Calu3 (cell line): ENCODE results near the gene KPNA4. TPM values are rescaled to one million over a fixed set of nuclear protein-coding genes. Genes with fewer than 3 reads are reported as not detected.
A peak's percentile ranks its signal among the peaks of the same experiment; 100 is the strongest.

Experiments
- Bru-seq: library from RNA; stranded (reverse); fragments of 400-500 nt; gene quantifications from one replicate; lab custom pipeline; 2021; lab: Mats Ljungman, UMichigan
- BruChase-seq, 2 experiments: library from RNA; stranded (reverse); fragments of 400-500 nt; gene quantifications; one replicate each; lab custom pipeline; 2021; lab: Mats Ljungman, UMichigan
- BruUV-seq: library from RNA; stranded (reverse); fragments of 400-500 nt; replicated peaks from 2 replicates; lab custom pipeline; 2021; lab: Mats Ljungman, UMichigan
- CTCF ChIA-PET: fragments of 300-600 bp; sonication (Branson Sonifier 250); formaldehyde crosslinking; loops from one replicate; lab custom pipeline; 2022; ENCODE audit warnings: antibody characterized with exemption; lab: Charles Lee
- DNase-seq: peaks from one replicate; pipeline ENCODE4 v3.0.0; 2022
- H3K27ac Mint-ChIP-seq: one replicate; pipeline ENCODE4 v1.8.0; 2022; ENCODE audit warnings: mixed read lengths; ENCODE audit not compliant: unreplicated experiment
- H3K27me3 Mint-ChIP-seq: one replicate; pipeline ENCODE4 v1.8.0; 2022; ENCODE audit warnings: mixed read lengths; ENCODE audit not compliant: unreplicated experiment
- H3K36me3 Mint-ChIP-seq: one replicate; pipeline ENCODE4 v1.8.0; 2022; ENCODE audit warnings: mild to moderate bottlenecking, moderate library complexity, mixed read lengths; ENCODE audit not compliant: insufficient read depth, unreplicated experiment
- H3K4me1 Mint-ChIP-seq: one replicate; pipeline ENCODE4 v1.8.0; 2022; ENCODE audit warnings: mild to moderate bottlenecking, low read depth, mixed read lengths; ENCODE audit not compliant: unreplicated experiment
- H3K4me3 Mint-ChIP-seq: one replicate; pipeline ENCODE4 v1.8.0; 2022; ENCODE audit warnings: mild to moderate bottlenecking, low read depth, moderate library complexity, mixed read lengths; ENCODE audit not compliant: unreplicated experiment
- H3K9me3 Mint-ChIP-seq: one replicate; pipeline ENCODE4 v1.8.0; 2022; ENCODE audit warnings: low read depth, mixed read lengths; ENCODE audit not compliant: unreplicated experiment
- intact Hi-C: fragments of 100-400 bp; cut with micrococcal nuclease; formaldehyde crosslinking; loops from one replicate; pipeline ENCODE4 v1.10.0; 2022; ENCODE audit not compliant: unreplicated experiment
- long read RNA-seq: library from polyadenylated mRNA; stranded (forward); transcript quantifications from one replicate; pipeline ENCODE4 v2.0.0, GENCODE V29; 2022
- total RNA-seq: library from RNA; stranded (reverse); gene quantifications from 2 replicates; pipeline ENCODE4 v1.2.3, GENCODE V29; 2022
- TF ChIP-seq, protein P1 (sequence below): fragments of 200-600 bp; IDR thresholded peaks from one replicate; pipeline ENCODE4 v1.8.0; 2022; ENCODE audit warnings: antibody characterized with exemption; ENCODE audit not compliant: unreplicated experiment

KPNA4 gene, protein sequence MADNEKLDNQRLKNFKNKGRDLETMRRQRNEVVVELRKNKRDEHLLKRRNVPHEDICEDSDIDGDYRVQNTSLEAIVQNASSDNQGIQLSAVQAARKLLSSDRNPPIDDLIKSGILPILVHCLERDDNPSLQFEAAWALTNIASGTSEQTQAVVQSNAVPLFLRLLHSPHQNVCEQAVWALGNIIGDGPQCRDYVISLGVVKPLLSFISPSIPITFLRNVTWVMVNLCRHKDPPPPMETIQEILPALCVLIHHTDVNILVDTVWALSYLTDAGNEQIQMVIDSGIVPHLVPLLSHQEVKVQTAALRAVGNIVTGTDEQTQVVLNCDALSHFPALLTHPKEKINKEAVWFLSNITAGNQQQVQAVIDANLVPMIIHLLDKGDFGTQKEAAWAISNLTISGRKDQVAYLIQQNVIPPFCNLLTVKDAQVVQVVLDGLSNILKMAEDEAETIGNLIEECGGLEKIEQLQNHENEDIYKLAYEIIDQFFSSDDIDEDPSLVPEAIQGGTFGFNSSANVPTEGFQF
- total RNA-seq (116 and 117 TPM in 2 replicates), Bru-seq, nascent RNA (percentile 99 among the genes with signal in this experiment), BruChase-seq, experiment 1, labeled RNA remaining after a 6-hour chase (percentile 97 among the genes with signal in this experiment), BruChase-seq, experiment 2, labeled RNA remaining after a 2-hour chase (percentile 96 among the genes with signal in this experiment)
- long read RNA-seq, full-length matches to known transcripts, result 43 of 63 reads
- long read RNA-seq, partial matches to known transcripts, result 15 of 63 reads
- long read RNA-seq, other reads (novel, unspliced or antisense), result 5 of 63 reads

DNA sequence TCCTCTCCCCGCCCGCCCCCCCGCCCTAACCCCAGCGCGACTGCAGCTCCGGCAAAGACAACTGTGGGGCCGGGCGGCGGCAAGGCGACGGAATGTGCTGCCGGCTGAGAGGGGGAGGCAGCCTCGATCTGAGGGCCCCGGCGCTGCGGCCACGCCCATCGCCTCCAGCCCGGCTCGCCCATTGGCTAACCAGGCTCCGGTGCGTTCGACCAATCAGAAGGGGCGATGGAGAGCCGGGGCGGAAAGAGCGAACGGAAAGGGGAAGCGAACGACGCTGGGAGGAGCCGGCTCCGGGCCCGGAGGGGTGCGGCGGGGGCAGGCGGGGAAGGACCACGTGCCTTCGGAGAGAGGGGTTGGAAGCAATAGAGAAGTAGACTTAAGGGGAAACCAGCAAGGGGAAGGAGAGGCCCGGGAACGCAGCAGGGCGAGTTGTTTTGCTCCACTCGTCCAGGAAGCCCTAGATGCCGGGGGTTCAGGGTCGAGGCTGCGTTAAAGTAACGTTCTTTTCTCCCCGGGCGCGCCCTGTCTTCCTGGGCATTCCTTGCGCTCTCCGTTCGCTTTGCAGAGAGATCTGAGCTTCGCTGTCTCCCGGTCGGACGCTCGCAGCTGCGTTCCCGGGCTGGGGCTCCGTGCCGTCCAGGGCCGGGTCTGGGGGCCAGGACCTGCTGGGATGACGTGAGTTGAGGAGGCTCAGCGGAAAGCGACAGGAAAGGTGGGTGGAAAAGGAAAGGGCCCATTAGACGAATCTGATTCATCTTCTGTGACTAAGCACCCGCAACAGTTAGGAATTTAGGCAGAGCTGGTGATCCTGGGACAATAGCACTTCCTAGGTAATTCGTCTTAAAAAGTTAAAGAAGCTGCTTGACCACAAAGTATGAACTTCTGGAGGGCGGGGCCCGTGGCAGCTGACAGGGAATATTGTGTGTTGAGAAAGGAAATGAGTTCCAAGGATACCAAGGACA lies at the start of gene KPNA4:
KPNA4 (minus strand) TSS at position 130 of the 962 bp plus-strand sequence. CDS start 289 bp downstream, outside the sequence.
- Mint-ChIP-seq H3K27ac (peak within 1 kb of the TSS; percentile 97), H3K36me3 (peaks cover 67% of the 10 kb centered on the region), H3K4me3 (peak within 1 kb of the TSS; percentile 94), H3K27me3 (no peaks in the 10 kb centered on the region), H3K4me1 (peaks cover 53% of the 10 kb centered on the region), H3K9me3 (peaks cover 4% of the 10 kb centered on the region)
- intact Hi-C loops, result loop anchor here (10.0 kb wide), 1 partner anchor 659 kb away; the partner anchor contains the start of gene NMD3
- CTCF ChIA-PET, result interaction anchor here (0.6 to 1.0 kb wide), 4 partner anchors 75 to 816 kb away, joined by 3 read pairs; no protein-coding TSS in a partner anchor
- TF ChIP-seq, protein P1, sequence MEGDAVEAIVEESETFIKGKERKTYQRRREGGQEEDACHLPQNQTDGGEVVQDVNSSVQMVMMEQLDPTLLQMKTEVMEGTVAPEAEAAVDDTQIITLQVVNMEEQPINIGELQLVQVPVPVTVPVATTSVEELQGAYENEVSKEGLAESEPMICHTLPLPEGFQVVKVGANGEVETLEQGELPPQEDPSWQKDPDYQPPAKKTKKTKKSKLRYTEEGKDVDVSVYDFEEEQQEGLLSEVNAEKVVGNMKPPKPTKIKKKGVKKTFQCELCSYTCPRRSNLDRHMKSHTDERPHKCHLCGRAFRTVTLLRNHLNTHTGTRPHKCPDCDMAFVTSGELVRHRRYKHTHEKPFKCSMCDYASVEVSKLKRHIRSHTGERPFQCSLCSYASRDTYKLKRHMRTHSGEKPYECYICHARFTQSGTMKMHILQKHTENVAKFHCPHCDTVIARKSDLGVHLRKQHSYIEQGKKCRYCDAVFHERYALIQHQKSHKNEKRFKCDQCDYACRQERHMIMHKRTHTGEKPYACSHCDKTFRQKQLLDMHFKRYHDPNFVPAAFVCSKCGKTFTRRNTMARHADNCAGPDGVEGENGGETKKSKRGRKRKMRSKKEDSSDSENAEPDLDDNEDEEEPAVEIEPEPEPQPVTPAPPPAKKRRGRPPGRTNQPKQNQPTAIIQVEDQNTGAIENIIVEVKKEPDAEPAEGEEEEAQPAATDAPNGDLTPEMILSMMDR, result no peak
- BruUV-seq, result no TSS peak
- peak; percentile 100 for DNase-seq

DNA sequence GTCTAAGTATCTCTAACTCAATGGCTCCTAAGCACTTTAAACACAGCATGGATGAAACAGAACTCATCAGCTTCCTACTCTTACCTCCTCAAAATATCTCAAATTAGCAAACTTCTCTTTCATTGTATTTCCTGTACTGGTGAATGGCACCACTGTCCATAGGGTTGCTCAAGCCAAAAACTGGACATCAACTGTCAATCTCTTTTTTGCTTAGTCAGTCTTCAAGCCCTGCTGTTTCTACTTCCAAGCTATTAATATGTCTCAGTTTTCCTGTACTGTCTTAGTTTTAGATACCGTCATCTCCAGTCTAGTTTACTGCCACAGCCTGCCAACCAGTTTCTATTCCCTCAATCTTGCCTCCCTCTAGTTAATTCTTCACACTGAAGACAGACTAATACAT lies 48.3 kb upstream of the KPNA4 start:
- CTCF ChIA-PET, result no interaction called here

DNA sequence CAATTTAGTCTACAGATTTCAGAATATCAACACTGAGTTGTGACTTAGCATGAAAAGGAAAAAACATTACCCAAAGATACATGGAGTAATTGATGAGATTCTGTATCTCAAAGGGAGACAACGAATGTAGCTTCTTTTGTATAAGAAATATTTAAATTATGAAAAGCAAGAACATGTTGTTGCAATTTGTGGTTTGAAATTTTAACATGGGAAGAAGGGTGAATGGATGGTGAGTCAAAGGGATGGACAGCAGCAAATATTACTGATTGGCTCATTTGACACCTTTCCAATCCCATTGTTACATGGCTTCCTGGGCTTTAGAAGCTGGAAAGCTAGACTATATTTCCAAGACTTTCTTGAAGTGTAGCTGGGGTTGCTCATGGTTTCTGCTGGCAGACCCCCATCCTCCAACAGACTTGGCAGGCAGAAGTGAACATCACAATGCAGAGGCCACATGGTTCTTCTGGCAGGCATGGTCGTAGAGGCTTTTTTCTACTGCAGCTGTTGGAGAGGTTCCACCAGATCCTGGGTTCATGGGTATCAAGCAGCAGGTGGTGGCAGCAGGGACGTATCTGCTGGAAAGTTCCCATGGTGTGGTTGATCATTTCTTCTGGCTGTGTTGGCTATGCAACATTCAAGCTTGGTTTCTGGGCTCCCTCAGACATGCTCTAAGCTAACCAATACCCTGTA lies 47.2 kb upstream of the KPNA4 start:
- H3K27me3 Mint-ChIP-seq, result no peaks in the 10 kb centered on the region
- no peaks in the 10 kb centered on the region for H3K36me3 Mint-ChIP-seq
- H3K27ac Mint-ChIP-seq, result no peak overlapping the region
- no peak overlapping the region for H3K4me3 Mint-ChIP-seq
- no peaks in the 10 kb centered on the region for H3K9me3 Mint-ChIP-seq
- CTCF ChIA-PET, result no interaction called here
- intact Hi-C loops, result no loop called here
- BruUV-seq, result no TSS peak
- TF ChIP-seq, protein P1, result no peak
- H3K4me1 Mint-ChIP-seq, result peaks cover 12% of the 10 kb centered on the region
- DNase-seq, result no peak

More for the DNA sequence above, 48.3 kb upstream of the KPNA4 start:
- H3K4me3 Mint-ChIP-seq, result no peak overlapping the region
- no peaks in the 10 kb centered on the region for H3K27me3 Mint-ChIP-seq
- no TSS peak for BruUV-seq
- H3K4me1 Mint-ChIP-seq, result peaks cover 20% of the 10 kb centered on the region
- intact Hi-C loops, result no loop called here
- TF ChIP-seq, protein P1, result no peak
- no peaks in the 10 kb centered on the region for H3K36me3 Mint-ChIP-seq
- no peaks in the 10 kb centered on the region for H3K9me3 Mint-ChIP-seq
- H3K27ac Mint-ChIP-seq, result no peak overlapping the region
- no peak for DNase-seq
